22Rv1 (cell line): ENCODE data around the gene SLC7A8.
A peak's percentile ranks its signal among the peaks of the same experiment; 100 is the strongest.

Experiments used
- H3K27ac ChIP-seq: fragments of 450-650 bp; 2 replicates; pipeline ENCODE4 v1.5.1; 2017
- CTCF ChIP-seq: fragments of 450-650 bp; IDR thresholded peaks from 2 replicates; pipeline ENCODE4 v1.5.1; 2017; ENCODE audit warnings: mild to moderate bottlenecking
- ZFX ChIP-seq: fragments of 450-650 bp; IDR thresholded peaks from 2 replicates; pipeline ENCODE4 v1.6.1; 2017; ENCODE audit warnings: antibody characterized with exemption, borderline replicate concordance

The SLC7A8 gene

GRCh38 chr14:23153851-23154796, 29.3 kb downstream of the SLC7A8 start:
- TF ChIP-seq CTCF = no peak
- no peak for TF ChIP-seq ZFX
- H3K27ac ChIP-seq = peak overlapping the region; percentile 22; the same call in 1 of the 2 replicates

- no peak for TF ChIP-seq ZFX
- TF ChIP-seq CTCF = no peak
- H3K27ac ChIP-seq = no peak overlapping the region
Observed at GRCh38 chr14:23151342-23151741, 32.1 kb downstream of the SLC7A8 start.

- H3K27ac ChIP-seq = no peak overlapping the region
Observed at GRCh38 chr14:23149745-23150144, 33.7 kb downstream of the SLC7A8 start.

GRCh38 chr14:23148591-23149249, 34.7 kb downstream of the SLC7A8 start:
- H3K27ac ChIP-seq = no peak overlapping the region
- no peak for TF ChIP-seq CTCF

More at GRCh38 chr14:23149745-23150144, 33.7 kb downstream of the SLC7A8 start:
- TF ChIP-seq CTCF (no peak), ZFX (no peak)

- no peak for TF ChIP-seq ZFX
- TF ChIP-seq CTCF = no peak
- H3K27ac ChIP-seq = no peak overlapping the region
Observed at GRCh38 chr14:23147676-23148075, 35.8 kb downstream of the SLC7A8 start.

- no peak overlapping the region for H3K27ac ChIP-seq
Observed at GRCh38 chr14:23146980-23147379, 36.5 kb downstream of the SLC7A8 start.

More at GRCh38 chr14:23146980-23147379, 36.5 kb downstream of the SLC7A8 start:
- no peak for TF ChIP-seq ZFX
- no peak for TF ChIP-seq CTCF
